Fibroblast of mammary gland (primary cell): ENCODE measurements around the gene DGCR8.

ENCODE experiments used
- DNase-seq: peaks from one replicate; pipeline ENCODE4 v3.0.0-alpha.2; 2010; ENCODE audit warnings: low read depth
- H3K4me3 ChIP-seq: 2 replicates; pipeline ENCODE4 v1.5.1; 2011; ENCODE audit warnings: low read depth, mild to moderate bottlenecking, low read length, moderate library complexity; ENCODE audit not compliant: control insufficient read depth
- CTCF ChIP-seq: conservative IDR thresholded peaks from 2 replicates; pipeline ENCODE4 v1.5.1; 2011; ENCODE audit warnings: low read depth, low read length, inconsistent platforms; ENCODE audit not compliant: control insufficient read depth, insufficient read depth

DGCR8 gene

GRCh38 chr22:20092477-20092854, 12.4 kb downstream of the DGCR8 start:
- no peak overlapping the region for H3K4me3 ChIP-seq
- no peak for DNase-seq

GRCh38 chr22:20093418-20094196, 13.6 kb downstream of the DGCR8 start:
- H3K4me3 ChIP-seq = no peak overlapping the region
- TF ChIP-seq CTCF = no peak
- DNase-seq = no peak

More at GRCh38 chr22:20092477-20092854, 12.4 kb downstream of the DGCR8 start:
- no peak for TF ChIP-seq CTCF

- no peak for DNase-seq
- no peak overlapping the region for H3K4me3 ChIP-seq
- no peak for TF ChIP-seq CTCF
Measured at GRCh38 chr22:20094197-20094807, 14.3 kb downstream of the DGCR8 start.

- no peak overlapping the region for H3K4me3 ChIP-seq
- DNase-seq = no peak
- TF ChIP-seq CTCF = no peak
Measured at GRCh38 chr22:20095521-20095920, 15.5 kb downstream of the DGCR8 start.

GRCh38 chr22:20096574-20097420, 16.8 kb downstream of the DGCR8 start:
- no peak for TF ChIP-seq CTCF
- no peak for DNase-seq

GRCh38 chr22:20099099-20099711, 19.2 kb downstream of the DGCR8 start:
- no peak for TF ChIP-seq CTCF
- H3K4me3 ChIP-seq = no peak overlapping the region
- DNase-seq = no peak

More at GRCh38 chr22:20096574-20097420, 16.8 kb downstream of the DGCR8 start:
- no peak overlapping the region for H3K4me3 ChIP-seq
